HepG2 (cell line): Measurements from ENCODE around the gene USP20. TPM values are rescaled to one million over a fixed set of nuclear protein-coding genes. Genes with fewer than 3 reads are reported as not detected.

ENCODE experiments used
- FOXP1 ChIP-seq, 2 experiments: fragments of 450-650 bp in 1 of 2; IDR thresholded peaks; 2 replicates each; pipeline ENCODE4 v1.6.1; 2017 to 2018; ENCODE audit warnings: antibody characterized with exemption in 1 of 2
- HES4 ChIP-seq: sonication (generic); formaldehyde crosslinking; IDR thresholded peaks from 2 replicates; pipeline ENCODE4 v1.9.0; 2021; ENCODE audit warnings: mild to moderate bottlenecking, missing genetic modification reagents, borderline replicate concordance
- HNRNPH1 ChIP-seq: fragments of 200-400 bp; formaldehyde crosslinking; optimal IDR thresholded peaks from 2 replicates; pipeline ENCODE3; 2017; ENCODE audit warnings: mild to moderate bottlenecking, low read depth, low read length
- LBX2 ChIP-seq: sonication (generic); formaldehyde crosslinking; IDR thresholded peaks from 2 replicates; pipeline ENCODE4 v1.5.0; 2020; ENCODE audit warnings: missing genetic modification reagents, mild to moderate bottlenecking, borderline replicate concordance
- MBD4 ChIP-seq: IDR thresholded peaks from 2 replicates; pipeline ENCODE4 v1.6.1; 2012; ENCODE audit warnings: low read length, inconsistent platforms, borderline replicate concordance
- MEIS1 ChIP-seq: sonication (generic); formaldehyde crosslinking; IDR thresholded peaks from 2 replicates; pipeline ENCODE4 v1.9.0; 2021; ENCODE audit warnings: mild to moderate bottlenecking, missing genetic modification reagents, moderate library complexity, borderline replicate concordance
- MYC ChIP-seq: sonication (generic); formaldehyde crosslinking; IDR thresholded peaks from 2 replicates; pipeline ENCODE4 v1.9.0; 2021; ENCODE audit warnings: missing genetic modification reagents, borderline replicate concordance
- NFKBIZ ChIP-seq: IDR thresholded peaks from 2 replicates; pipeline ENCODE4 v1.6.1; 2018; ENCODE audit warnings: missing genetic modification reagents, missing compliant biosample characterization
- PBX3 ChIP-seq: sonication (generic); formaldehyde crosslinking; IDR thresholded peaks from 2 replicates; pipeline ENCODE4 v1.8.1; 2023; ENCODE audit warnings: missing genetic modification reagents, inconsistent platforms, borderline replicate concordance
- SNAPC5 ChIP-seq: sonication (generic); formaldehyde crosslinking; IDR thresholded peaks from 2 replicates; pipeline ENCODE4 v1.8.1; 2023; ENCODE audit warnings: mild to moderate bottlenecking, missing genetic modification reagents, borderline replicate concordance
- SP1 ChIP-seq, 2 experiments: fragments of 450-650 bp in 1 of 2; sonication (generic) in 1 of 2; formaldehyde crosslinking in 1 of 2; IDR thresholded peaks; 2 replicates each; pipeline versions ENCODE4 v1.4.0 to v1.6.1; 2016 to 2020; ENCODE audit warnings: missing genetic modification reagents in 1 of 2
- TCF7L2 ChIP-seq: IDR thresholded peaks from 2 replicates; pipeline ENCODE4 v1.6.1; 2011; ENCODE audit warnings: mild to moderate bottlenecking, low read depth, low read length, moderate library complexity
- TEAD2 ChIP-seq: sonication (generic); formaldehyde crosslinking; IDR thresholded peaks from 2 replicates; pipeline ENCODE4 v1.9.0; 2021; ENCODE audit warnings: missing genetic modification reagents
- ZNF138 ChIP-seq: sonication (generic); formaldehyde crosslinking; IDR thresholded peaks from 2 replicates; pipeline ENCODE4 v1.5.0; 2020; ENCODE audit warnings: mild to moderate bottlenecking, low read depth, missing genetic modification reagents
- ZNF501 ChIP-seq: sonication (generic); formaldehyde crosslinking; IDR thresholded peaks from 2 replicates; pipeline ENCODE4 v1.5.1; 2020; ENCODE audit warnings: mild to moderate bottlenecking, moderate library complexity, missing genetic modification reagents
- ZNF577 ChIP-seq: sonication (generic); formaldehyde crosslinking; IDR thresholded peaks from 2 replicates; pipeline ENCODE4 v1.4.0; 2020; ENCODE audit warnings: mild to moderate bottlenecking, low read depth, missing genetic modification reagents, borderline replicate concordance
- ZSCAN31 ChIP-seq: sonication (generic); formaldehyde crosslinking; IDR thresholded peaks from 2 replicates; pipeline ENCODE4 v1.5.0; 2020; ENCODE audit warnings: low read depth, mild to moderate bottlenecking, missing genetic modification reagents
- polyA plus RNA-seq, 8 experiments: library from polyadenylated mRNA; depleted of rRNA in 3 of 8; stranded (reverse) in 7 of 8; unstranded in 1 of 8; fragments of >200 nt; fragmentation: Illumina TruSeq in 4 of 8; extraction: Trizol in 4 of 8; gene quantifications; 2 replicates each; pipeline versions ENCODE4 v1.2.1 to v1.2.3, GENCODE V29; 2011 to 2016; ENCODE audit warnings: low read depth in 4 of 8, missing spikeins in 1 of 8, mixed read lengths in 1 of 8; ENCODE audit not compliant: insufficient read depth in 1 of 8
- total RNA-seq, 5 experiments: library from RNA; depleted of rRNA; stranded (reverse); fragments of >200 nt; fragmentation: Illumina TruSeq; extraction: Trizol; gene quantifications; 2 replicates each; pipeline ENCODE4 v1.2.3, GENCODE V29; 2016; ENCODE audit warnings: low read depth in 1 of 5
- TF ChIP-seq, protein P1 (sequence below): sonication (generic); formaldehyde crosslinking; IDR thresholded peaks from 2 replicates; pipeline ENCODE4 v1.4.0; 2020; ENCODE audit warnings: missing genetic modification reagents
- TF ChIP-seq, protein P2 (sequence below): sonication (generic); formaldehyde crosslinking; IDR thresholded peaks from 2 replicates; pipeline ENCODE4 v1.5.1; 2020; ENCODE audit warnings: missing genetic modification reagents, mild to moderate bottlenecking, borderline replicate concordance
- TF ChIP-seq, protein P3 (sequence below): sonication (generic); formaldehyde crosslinking; IDR thresholded peaks from 2 replicates; pipeline ENCODE4 v1.4.0; 2020; ENCODE audit warnings: missing genetic modification reagents
- TF ChIP-seq, protein P4 (sequence below): sonication (generic); formaldehyde crosslinking; conservative IDR thresholded peaks from 2 replicates; pipeline ENCODE4 v1.4.0; 2020; ENCODE audit warnings: missing genetic modification reagents

USP20 gene
- total and polyA plus RNA-seq, 2 of the 13 experiments (the other 11 are each of a cell fraction or from before 2014, with no cell fraction given): 4.4 to 5.9 TPM

GRCh38 chr9:129885018-129885669, 49.9 kb downstream of the USP20 start (continued):
- TF ChIP-seq, protein P1, sequence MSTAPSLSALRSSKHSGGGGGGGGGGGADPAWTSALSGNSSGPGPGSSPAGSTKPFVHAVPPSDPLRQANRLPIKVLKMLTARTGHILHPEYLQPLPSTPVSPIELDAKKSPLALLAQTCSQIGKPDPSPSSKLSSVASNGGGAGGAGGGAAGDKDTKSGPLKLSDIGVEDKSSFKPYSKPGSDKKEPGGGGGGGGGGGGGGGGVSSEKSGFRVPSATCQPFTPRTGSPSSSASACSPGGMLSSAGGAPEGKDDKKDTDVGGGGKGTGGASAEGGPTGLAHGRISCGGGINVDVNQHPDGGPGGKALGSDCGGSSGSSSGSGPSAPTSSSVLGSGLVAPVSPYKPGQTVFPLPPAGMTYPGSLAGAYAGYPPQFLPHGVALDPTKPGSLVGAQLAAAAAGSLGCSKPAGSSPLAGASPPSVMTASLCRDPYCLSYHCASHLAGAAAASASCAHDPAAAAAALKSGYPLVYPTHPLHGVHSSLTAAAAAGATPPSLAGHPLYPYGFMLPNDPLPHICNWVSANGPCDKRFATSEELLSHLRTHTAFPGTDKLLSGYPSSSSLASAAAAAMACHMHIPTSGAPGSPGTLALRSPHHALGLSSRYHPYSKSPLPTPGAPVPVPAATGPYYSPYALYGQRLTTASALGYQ (CRISPR knock-in tag): no peak
- TF ChIP-seq ZNF138 (CRISPR knock-in tag) (no peak), PBX3 (CRISPR knock-in tag) (no peak), TCF7L2 (no peak), HNRNPH1 (no peak), LBX2 (CRISPR knock-in tag) (no peak), MBD4 (no peak), NFKBIZ (CRISPR knock-in tag) (no peak), ZNF577 (CRISPR knock-in tag) (no peak), ZNF501 (peak; percentile 13; the same call in 1 of the 2 replicates), SP1 (IDR thresholded peaks at IDR 0.05) (no peak), SP1 (CRISPR knock-in tag; IDR thresholded peaks at IDR 0.05) (no peak), MEIS1 (CRISPR knock-in tag) (no peak), TEAD2 (CRISPR knock-in tag) (no peak), ZSCAN31 (no peak), SNAPC5 (CRISPR knock-in tag) (no peak), FOXP1 (IDR thresholded peaks at IDR 0.05) (no peak), FOXP1 (CRISPR knock-in tag; IDR thresholded peaks at IDR 0.05) (no peak), MYC (CRISPR knock-in tag) (peak; percentile 36), HES4 (CRISPR knock-in tag) (no peak)
- TF ChIP-seq, protein P2, sequence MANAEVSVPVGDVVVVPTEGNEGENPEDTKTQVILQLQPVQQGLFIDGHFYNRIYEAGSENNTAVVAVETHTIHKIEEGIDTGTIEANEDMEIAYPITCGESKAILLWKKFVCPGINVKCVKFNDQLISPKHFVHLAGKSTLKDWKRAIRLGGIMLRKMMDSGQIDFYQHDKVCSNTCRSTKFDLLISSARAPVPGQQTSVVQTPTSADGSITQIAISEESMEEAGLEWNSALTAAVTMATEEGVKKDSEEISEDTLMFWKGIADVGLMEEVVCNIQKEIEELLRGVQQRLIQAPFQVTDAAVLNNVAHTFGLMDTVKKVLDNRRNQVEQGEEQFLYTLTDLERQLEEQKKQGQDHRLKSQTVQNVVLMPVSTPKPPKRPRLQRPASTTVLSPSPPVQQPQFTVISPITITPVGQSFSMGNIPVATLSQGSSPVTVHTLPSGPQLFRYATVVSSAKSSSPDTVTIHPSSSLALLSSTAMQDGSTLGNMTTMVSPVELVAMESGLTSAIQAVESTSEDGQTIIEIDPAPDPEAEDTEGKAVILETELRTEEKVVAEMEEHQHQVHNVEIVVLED (CRISPR knock-in tag): no peak
- TF ChIP-seq, protein P3, sequence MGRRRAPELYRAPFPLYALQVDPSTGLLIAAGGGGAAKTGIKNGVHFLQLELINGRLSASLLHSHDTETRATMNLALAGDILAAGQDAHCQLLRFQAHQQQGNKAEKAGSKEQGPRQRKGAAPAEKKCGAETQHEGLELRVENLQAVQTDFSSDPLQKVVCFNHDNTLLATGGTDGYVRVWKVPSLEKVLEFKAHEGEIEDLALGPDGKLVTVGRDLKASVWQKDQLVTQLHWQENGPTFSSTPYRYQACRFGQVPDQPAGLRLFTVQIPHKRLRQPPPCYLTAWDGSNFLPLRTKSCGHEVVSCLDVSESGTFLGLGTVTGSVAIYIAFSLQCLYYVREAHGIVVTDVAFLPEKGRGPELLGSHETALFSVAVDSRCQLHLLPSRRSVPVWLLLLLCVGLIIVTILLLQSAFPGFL: no peak
- TF ChIP-seq, protein P4, sequence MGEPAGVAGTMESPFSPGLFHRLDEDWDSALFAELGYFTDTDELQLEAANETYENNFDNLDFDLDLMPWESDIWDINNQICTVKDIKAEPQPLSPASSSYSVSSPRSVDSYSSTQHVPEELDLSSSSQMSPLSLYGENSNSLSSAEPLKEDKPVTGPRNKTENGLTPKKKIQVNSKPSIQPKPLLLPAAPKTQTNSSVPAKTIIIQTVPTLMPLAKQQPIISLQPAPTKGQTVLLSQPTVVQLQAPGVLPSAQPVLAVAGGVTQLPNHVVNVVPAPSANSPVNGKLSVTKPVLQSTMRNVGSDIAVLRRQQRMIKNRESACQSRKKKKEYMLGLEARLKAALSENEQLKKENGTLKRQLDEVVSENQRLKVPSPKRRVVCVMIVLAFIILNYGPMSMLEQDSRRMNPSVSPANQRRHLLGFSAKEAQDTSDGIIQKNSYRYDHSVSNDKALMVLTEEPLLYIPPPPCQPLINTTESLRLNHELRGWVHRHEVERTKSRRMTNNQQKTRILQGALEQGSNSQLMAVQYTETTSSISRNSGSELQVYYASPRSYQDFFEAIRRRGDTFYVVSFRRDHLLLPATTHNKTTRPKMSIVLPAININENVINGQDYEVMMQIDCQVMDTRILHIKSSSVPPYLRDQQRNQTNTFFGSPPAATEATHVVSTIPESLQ (CRISPR knock-in tag): no peak
